ENCODE measurements around the gene SLAMF9. TPM values are rescaled to one million over a fixed set of nuclear protein-coding genes. Genes with fewer than 3 reads are reported as not detected.

Gene SLAMF9
- total RNA-seq, 1 experiment from 2014 or later = not detected

- TF ChIP-seq FOXP4 (CRISPR knock-in tag; IDR thresholded peaks at IDR 0.05) = no peak
- no peak for TF ChIP-seq ESRRA (CRISPR knock-in tag; IDR thresholded peaks at IDR 0.05; ENCODE audit: borderline replicate concordance)
- TF ChIP-seq NFE2L1 (CRISPR knock-in tag; IDR thresholded peaks at IDR 0.05) = no peak
- TF ChIP-seq IRF2 (CRISPR knock-in tag; IDR thresholded peaks at IDR 0.05; ENCODE audit: borderline replicate concordance, low read depth) = no peak
- no peak for TF ChIP-seq TEAD4 (CRISPR knock-in tag; IDR thresholded peaks at IDR 0.05)
These were observed 3.8 kb upstream of the SLAMF9 start (continued) for GRCh38 chr1:159957824-159958268.

- POLR2A ChIA-PET = no interaction called here
- no peak for DNase-seq (ENCODE audit: low spot score)
- ATAC-seq = no peak
- CTCF ChIA-PET = interaction anchor here (1.6 to 4.3 kb wide), 2 partner anchors 9 to 52 kb away, joined by 4 to 32 read pairs; partner anchors contain the start of gene IGSF9
- H3K36me3 Mint-ChIP-seq = no peaks in the 10 kb centered on the region
- no peak overlapping the region for H3K27ac Mint-ChIP-seq
- H3K27me3 Mint-ChIP-seq (ENCODE audit: low read depth) = peaks cover 9% of the 10 kb centered on the region
- no peak overlapping the region for H3K4me3 Mint-ChIP-seq
- no peak for TF ChIP-seq STAT6 (CRISPR knock-in tag; conservative IDR thresholded peaks at IDR 0.05; ENCODE audit: low read depth)
- TF ChIP-seq FOXP4 (CRISPR knock-in tag; IDR thresholded peaks at IDR 0.05) = no peak
- TF ChIP-seq ELF4 (CRISPR knock-in tag; IDR thresholded peaks at IDR 0.05; ENCODE audit: low read depth) = no peak
- no peak for TF ChIP-seq NR3C1 (CRISPR knock-in tag; conservative IDR thresholded peaks at IDR 0.05; ENCODE audit: low read depth)
- no peak for TF ChIP-seq USF2 (CRISPR knock-in tag; IDR thresholded peaks at IDR 0.05)
- no peak for TF ChIP-seq ZNF512 (CRISPR knock-in tag; IDR thresholded peaks at IDR 0.05; ENCODE audit: borderline replicate concordance)
- no peaks in the 10 kb centered on the region for H3K9me3 Mint-ChIP-seq
- H3K4me1 Mint-ChIP-seq = no peaks in the 10 kb centered on the region; the same call in 1 of the 2 replicates
These were observed 1.4 kb upstream of the SLAMF9 start for GRCh38 chr1:159955456-159955855.

- ChIA-PET CTCF (interaction anchor here (1.1 to 3.1 kb wide), 2 partner anchors 54 to 60 kb away, joined by 3 to 17 read pairs; no protein-coding TSS in a partner anchor), POLR2A (no interaction called here)
- ATAC-seq = no peak
- H3K27me3 Mint-ChIP-seq (ENCODE audit: low read depth) = peaks cover 7% of the 10 kb centered on the region
- no peaks in the 10 kb centered on the region for H3K36me3 Mint-ChIP-seq
- no peak for DNase-seq (ENCODE audit: low spot score)
- no peak overlapping the region for H3K4me3 Mint-ChIP-seq
- no peak overlapping the region for H3K27ac Mint-ChIP-seq
- H3K4me1 Mint-ChIP-seq = no peaks in the 10 kb centered on the region
- no peaks in the 10 kb centered on the region for H3K9me3 Mint-ChIP-seq
- no peak for TF ChIP-seq GRHL2 (CRISPR knock-in tag; IDR thresholded peaks at IDR 0.05; ENCODE audit: insufficient replicate concordance, severe bottlenecking)
- TF ChIP-seq TEAD1 (CRISPR knock-in tag; IDR thresholded peaks at IDR 0.05) = no peak
- TF ChIP-seq, protein P1, sequence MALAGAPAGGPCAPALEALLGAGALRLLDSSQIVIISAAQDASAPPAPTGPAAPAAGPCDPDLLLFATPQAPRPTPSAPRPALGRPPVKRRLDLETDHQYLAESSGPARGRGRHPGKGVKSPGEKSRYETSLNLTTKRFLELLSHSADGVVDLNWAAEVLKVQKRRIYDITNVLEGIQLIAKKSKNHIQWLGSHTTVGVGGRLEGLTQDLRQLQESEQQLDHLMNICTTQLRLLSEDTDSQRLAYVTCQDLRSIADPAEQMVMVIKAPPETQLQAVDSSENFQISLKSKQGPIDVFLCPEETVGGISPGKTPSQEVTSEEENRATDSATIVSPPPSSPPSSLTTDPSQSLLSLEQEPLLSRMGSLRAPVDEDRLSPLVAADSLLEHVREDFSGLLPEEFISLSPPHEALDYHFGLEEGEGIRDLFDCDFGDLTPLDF (CRISPR knock-in tag; IDR thresholded peaks at IDR 0.05) = no peak
- no peak for TF ChIP-seq MXD4 (CRISPR knock-in tag; IDR thresholded peaks at IDR 0.05; ENCODE audit: borderline replicate concordance)
- no peak for TF ChIP-seq ZNF263 (CRISPR knock-in tag; IDR thresholded peaks at IDR 0.05; ENCODE audit: low read depth)
- no peak for TF ChIP-seq TEAD4 (CRISPR knock-in tag; IDR thresholded peaks at IDR 0.05)
- TF ChIP-seq PREB (CRISPR knock-in tag; IDR thresholded peaks at IDR 0.05; ENCODE audit: borderline replicate concordance) = no peak
- no peak for TF ChIP-seq ESRRA (CRISPR knock-in tag; IDR thresholded peaks at IDR 0.05; ENCODE audit: borderline replicate concordance)
- TF ChIP-seq SOX15 (CRISPR knock-in tag; IDR thresholded peaks at IDR 0.05) = no peak
- TF ChIP-seq HMGA2 (CRISPR knock-in tag; IDR thresholded peaks at IDR 0.05) = no peak
- no peak for TF ChIP-seq HMGXB4 (CRISPR knock-in tag; IDR thresholded peaks at IDR 0.05)
These were observed 1.1 kb downstream of the SLAMF9 start for GRCh38 chr1:159952932-159953331.
